ENCODE measurements around the gene SPATA32. TPM values are rescaled to one million over a fixed set of nuclear protein-coding genes. Genes with fewer than 3 reads are reported as not detected.
A peak's percentile ranks its signal among the peaks of the same experiment; 100 is the strongest.

SPATA32 gene
- total RNA-seq, 2 donors from 2014 or later = 3.2 TPM; not detected in 1

DNA sequence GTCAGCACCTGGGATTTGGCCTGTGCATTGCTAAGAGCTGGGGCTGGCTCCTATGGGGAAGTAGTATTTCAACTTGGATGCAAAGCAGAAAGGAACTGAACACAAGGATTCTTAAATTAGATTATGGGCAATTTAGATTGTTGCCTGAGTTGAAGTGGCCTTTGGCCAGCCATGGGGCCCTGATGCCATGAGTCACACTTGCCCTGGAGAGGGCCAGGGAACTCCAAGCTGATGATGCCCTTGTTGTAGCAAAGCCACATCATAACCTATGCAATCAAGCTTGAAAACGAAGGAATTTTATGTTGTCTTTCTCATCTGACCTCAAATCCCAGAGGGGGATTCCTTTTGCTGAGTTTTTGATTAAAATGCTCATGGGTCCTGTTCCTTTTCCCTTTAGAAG is 3.9 kb upstream of the SPATA32 start:
- Histone ChIP-seq H3K36me3 (peaks cover 16 to 22% of the 10 kb centered on the region in 2 donors), H3K27me3 (replicated peaks; ENCODE audit: insufficient read depth) (no peaks in the 10 kb centered on the region), H3K4me3 (no peak overlapping the region), H3K27ac (no peak overlapping the region), H3K9me3 (no peaks in the 10 kb centered on the region), H3K4me1 (replicated peaks) (peaks cover 7% of the 10 kb centered on the region)
- WGBS = 86% methylated on average over 1 of the region's 1 CpG
- intact Hi-C loops (cut with DNase I) = no loop called here
- no peak for DNase-seq (ENCODE audit: low spot score)
- TF ChIP-seq POLR2AphosphoS5 (IDR thresholded peaks at IDR 0.05) = no peak
- no peak for TF ChIP-seq POLR2A (IDR thresholded peaks at IDR 0.05)
- no peak for TF ChIP-seq CTCF (IDR thresholded peaks at IDR 0.05)

GRCh38 chr17:45264988-45265387 is 3.1 kb upstream of the SPATA32 start:
- no peak for TF ChIP-seq CTCF (IDR thresholded peaks at IDR 0.05)
- no peak for TF ChIP-seq POLR2A (IDR thresholded peaks at IDR 0.05)
- no peak for TF ChIP-seq POLR2AphosphoS5 (IDR thresholded peaks at IDR 0.05)
- peaks cover 14 to 21% of the 10 kb centered on the region in 2 donors for H3K36me3 ChIP-seq

GRCh38 chr17:45264430-45264829 is 2.5 kb upstream of the SPATA32 start:
- intact Hi-C loops (cut with DNase I) = no loop called here
- Histone ChIP-seq H3K4me1 (replicated peaks) (peaks cover 7% of the 10 kb centered on the region), H3K27ac (no peak overlapping the region), H3K27me3 (replicated peaks; ENCODE audit: insufficient read depth) (no peaks in the 10 kb centered on the region), H3K9me3 (no peaks in the 10 kb centered on the region), H3K4me3 (no peak overlapping the region), H3K36me3 (peaks cover 11 to 16% of the 10 kb centered on the region in 2 donors)
- TF ChIP-seq POLR2A (IDR thresholded peaks at IDR 0.05) = no peak
- TF ChIP-seq POLR2AphosphoS5 (IDR thresholded peaks at IDR 0.05) = no peak
- no peak for TF ChIP-seq CTCF (IDR thresholded peaks at IDR 0.05)
- DNase-seq (ENCODE audit: low spot score) = no peak
- WGBS = 84% methylated on average over 7 of the region's 14 CpGs

More at GRCh38 chr17:45264988-45265387, 3.1 kb upstream of the SPATA32 start:
- Histone ChIP-seq H3K27me3 (replicated peaks; ENCODE audit: insufficient read depth) (no peaks in the 10 kb centered on the region), H3K4me1 (replicated peaks) (peaks cover 7% of the 10 kb centered on the region), H3K9me3 (no peaks in the 10 kb centered on the region), H3K27ac (no peak overlapping the region), H3K4me3 (no peak overlapping the region)
- no peak for DNase-seq (ENCODE audit: low spot score)
- 85% methylated on average over 8 of the region's 8 CpGs for WGBS
- intact Hi-C loops (cut with DNase I) = no loop called here

- Histone ChIP-seq H3K27me3 (replicated peaks; ENCODE audit: insufficient read depth) (no peaks in the 10 kb centered on the region), H3K4me1 (replicated peaks) (peaks cover 7% of the 10 kb centered on the region), H3K27ac (peak overlapping the region; percentile 79 to 84), H3K36me3 (peaks cover 11 to 12% of the 10 kb centered on the region in 2 donors), H3K9me3 (no peaks in the 10 kb centered on the region), H3K4me3 (no peak overlapping the region)
- intact Hi-C loops (cut with DNase I) = no loop called here
- 82% methylated on average over 6 of the region's 7 CpGs for WGBS
- TF ChIP-seq CTCF (IDR thresholded peaks at IDR 0.05) (no peak), POLR2AphosphoS5 (IDR thresholded peaks at IDR 0.05) (no peak), POLR2A (IDR thresholded peaks at IDR 0.05) (no peak)
- DNase-seq (ENCODE audit: low spot score) = no peak
These were observed 1.6 kb upstream of the SPATA32 start for GRCh38 chr17:45263477-45263860.
